Gastroesophageal sphincter (tissue), 4 donors: Measurements from ENCODE around the gene PARL. TPM values are rescaled to one million over a fixed set of nuclear protein-coding genes. Genes with fewer than 3 reads are reported as not detected.

Source experiments
- ATAC-seq: fragments of 150-250 bp; one replicate; pipeline ENCODE4 v1.9.1; 2016; ENCODE audit warnings: mild to moderate bottlenecking, moderate library complexity
- H3K27ac ChIP-seq, 4 donors: fragments of 200-600 bp; sonication (generic) in 3 of 4; 1 replicate in 3 of 4; 2 replicates in 1 of 4; pipeline ENCODE4 v1.5.1; 2016 to 2019
- H3K27me3 ChIP-seq: fragments of 200-600 bp; sonication (generic); one replicate; pipeline ENCODE4 v1.5.1; 2019
- H3K36me3 ChIP-seq, 2 donors: fragments of 200-600 bp; sonication (generic); one replicate each; pipeline ENCODE4 v1.5.1; 2019; ENCODE audit warnings: control low read depth in 1 of 2
- H3K4me1 ChIP-seq, 3 donors: fragments of 200-600 bp; sonication (generic); 1 replicate in 2 of 3; 2 replicates in 1 of 3; pipeline ENCODE4 v1.5.1; 2016 to 2019; ENCODE audit warnings: control low read depth in 2 of 3
- H3K4me3 ChIP-seq, 2 donors: fragments of 200-600 bp; sonication (generic); one replicate each; pipeline ENCODE4 v1.5.1; 2019; ENCODE audit warnings: mild to moderate bottlenecking in 1 of 2, moderate library complexity in 1 of 2
- H3K9me3 ChIP-seq, 3 donors: fragments of 200-600 bp; sonication (generic); one replicate each; pipeline ENCODE4 v1.5.1; 2017 to 2019; ENCODE audit warnings: control low read depth in 2 of 3
- EP300 ChIP-seq: sonication (generic); formaldehyde crosslinking; IDR thresholded peaks from one replicate; pipeline ENCODE4 v1.6.1; 2017; ENCODE audit warnings: antibody characterized with exemption, mild to moderate bottlenecking
- POLR2A ChIP-seq, 2 donors: fragments of 450-650 bp; IDR thresholded peaks; one replicate each; pipeline ENCODE4 v1.6.1; 2017; ENCODE audit warnings: antibody characterized with exemption in 2 of 2, mild to moderate bottlenecking in 2 of 2, moderate library complexity in 1 of 2
- POLR2AphosphoS5 ChIP-seq: sonication (generic); formaldehyde crosslinking; IDR thresholded peaks from one replicate; pipeline ENCODE4 v1.6.1; 2017; ENCODE audit warnings: antibody characterized with exemption
- WGBS, 2 donors: methylation state at CpG; one replicate each; pipeline ENCODE4 v1.1.5; 2018; ENCODE audit warnings: low coverage in 1 of 2; 5-methylcytosine and 5-hydroxymethylcytosine counted together
- total RNA-seq, 4 donors: library from RNA; depleted of rRNA; stranded (reverse); fragments of >200 nt; gene quantifications; one replicate each; pipeline ENCODE4 v1.1.0, GENCODE V29; 2016
- TF ChIP-seq, protein P1 (sequence below), 4 experiments: fragments of 200-600 bp in 2 of 4; fragments of 450-650 bp in 2 of 4; sonication (generic) in 1 of 4; IDR thresholded peaks; one replicate each; pipeline ENCODE4 v1.5.1; 2017 to 2019; ENCODE audit warnings: antibody characterized with exemption in 4 of 4, mild to moderate bottlenecking in 2 of 4, moderate library complexity in 2 of 4

Gene PARL
- total RNA-seq, 4 donors from 2014 or later = 40.6 to 55.7 (median 54.7) TPM

DNA sequence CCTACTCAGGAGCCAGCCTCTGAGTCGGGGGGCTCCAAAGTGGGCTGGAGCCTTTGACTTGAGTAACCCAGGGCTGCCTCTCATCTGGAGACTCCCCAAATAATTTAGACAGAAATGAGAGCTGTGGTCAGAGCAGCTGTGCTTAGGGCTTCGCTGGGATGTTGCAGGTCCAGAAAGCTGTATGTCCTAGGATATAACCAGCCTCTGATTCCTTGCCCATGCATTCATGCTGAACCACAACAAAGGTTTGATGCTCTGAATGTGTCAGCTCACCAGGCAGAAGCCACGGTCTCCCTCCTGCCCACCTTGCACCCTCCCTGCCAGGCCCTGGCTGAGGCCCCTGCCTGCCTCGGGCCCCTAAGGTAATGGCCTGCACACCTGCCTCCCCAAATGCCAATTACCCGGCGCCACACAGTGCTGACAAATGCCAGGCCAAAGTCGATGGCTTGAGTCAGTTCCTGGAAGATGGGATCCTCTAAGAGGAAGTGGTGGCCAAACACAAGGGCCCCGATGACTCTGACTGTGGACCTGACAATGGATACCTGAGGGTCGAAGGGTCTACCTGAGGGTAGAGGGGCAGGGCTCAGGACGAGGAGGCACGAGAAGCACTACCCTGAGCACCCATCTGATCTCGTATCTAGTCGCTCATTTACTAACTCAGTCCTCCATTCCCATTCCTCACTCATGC, 21.7 kb upstream of the PARL start:
- no peak overlapping the region for H3K27ac ChIP-seq
- no peaks in the 10 kb centered on the region for H3K4me1 ChIP-seq
- no peaks in the 10 kb centered on the region for H3K36me3 ChIP-seq
- no CpG with 5 or more reads among the region's 13 CpGs for WGBS, 2 donors
- no peak overlapping the region for H3K4me3 ChIP-seq
- ATAC-seq = no peak
- no peaks in the 10 kb centered on the region for H3K9me3 ChIP-seq
- peaks cover 14% of the 10 kb centered on the region for H3K27me3 ChIP-seq
- TF ChIP-seq POLR2A (IDR thresholded peaks at IDR 0.05) = no peak
- TF ChIP-seq, protein P1, sequence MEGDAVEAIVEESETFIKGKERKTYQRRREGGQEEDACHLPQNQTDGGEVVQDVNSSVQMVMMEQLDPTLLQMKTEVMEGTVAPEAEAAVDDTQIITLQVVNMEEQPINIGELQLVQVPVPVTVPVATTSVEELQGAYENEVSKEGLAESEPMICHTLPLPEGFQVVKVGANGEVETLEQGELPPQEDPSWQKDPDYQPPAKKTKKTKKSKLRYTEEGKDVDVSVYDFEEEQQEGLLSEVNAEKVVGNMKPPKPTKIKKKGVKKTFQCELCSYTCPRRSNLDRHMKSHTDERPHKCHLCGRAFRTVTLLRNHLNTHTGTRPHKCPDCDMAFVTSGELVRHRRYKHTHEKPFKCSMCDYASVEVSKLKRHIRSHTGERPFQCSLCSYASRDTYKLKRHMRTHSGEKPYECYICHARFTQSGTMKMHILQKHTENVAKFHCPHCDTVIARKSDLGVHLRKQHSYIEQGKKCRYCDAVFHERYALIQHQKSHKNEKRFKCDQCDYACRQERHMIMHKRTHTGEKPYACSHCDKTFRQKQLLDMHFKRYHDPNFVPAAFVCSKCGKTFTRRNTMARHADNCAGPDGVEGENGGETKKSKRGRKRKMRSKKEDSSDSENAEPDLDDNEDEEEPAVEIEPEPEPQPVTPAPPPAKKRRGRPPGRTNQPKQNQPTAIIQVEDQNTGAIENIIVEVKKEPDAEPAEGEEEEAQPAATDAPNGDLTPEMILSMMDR (IDR thresholded peaks at IDR 0.05) = no peak
- no peak for TF ChIP-seq EP300
- no peak for TF ChIP-seq POLR2AphosphoS5

GRCh38 chr3:183904833-183905780, 20.4 kb upstream of the PARL start:
- no peak overlapping the region for H3K27ac ChIP-seq
- no peak for ATAC-seq
- WGBS, 2 donors = 79 to 83% methylated on average over 2 to 3 of the region's 14 CpGs
- TF ChIP-seq EP300 (no peak), POLR2AphosphoS5 (no peak), POLR2A (IDR thresholded peaks at IDR 0.05) (no peak)
- TF ChIP-seq, protein P1 (IDR thresholded peaks at IDR 0.05) = no peak
- H3K27me3 ChIP-seq = peaks cover 18% of the 10 kb centered on the region
- no peaks in the 10 kb centered on the region for H3K4me1 ChIP-seq
- no peaks in the 10 kb centered on the region for H3K9me3 ChIP-seq
- H3K4me3 ChIP-seq = no peak overlapping the region
- no peaks in the 10 kb centered on the region for H3K36me3 ChIP-seq

DNA sequence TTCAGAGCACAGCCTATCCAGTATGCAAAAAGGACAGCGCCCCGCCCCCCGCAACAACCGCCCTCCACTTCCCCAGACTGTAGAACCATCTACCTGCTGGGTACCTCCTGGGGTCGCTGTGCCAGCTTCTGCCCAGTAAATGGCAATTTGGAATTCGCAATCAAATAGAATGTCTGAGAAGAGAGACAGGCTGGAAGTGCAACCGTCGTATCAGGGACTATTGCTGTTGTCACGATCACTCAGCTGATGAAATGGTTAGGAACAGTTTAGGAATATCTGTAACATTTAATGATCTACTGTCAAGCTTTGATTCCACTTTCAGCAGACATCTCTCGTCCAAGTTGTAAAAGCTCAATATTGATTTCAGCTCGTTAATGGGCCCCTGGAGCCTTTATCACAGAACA, 13.3 kb upstream of the PARL start:
- no peak for TF ChIP-seq POLR2AphosphoS5
- no peak for TF ChIP-seq POLR2A (IDR thresholded peaks at IDR 0.05)
- TF ChIP-seq, protein P1 (IDR thresholded peaks at IDR 0.05) = no peak
- TF ChIP-seq EP300 = no peak
- ATAC-seq = no peak
- 49 to 66% methylated on average over 6 to 7 of the region's 11 CpGs for WGBS, 2 donors

GRCh38 chr3:183897606-183898005, 12.9 kb upstream of the PARL start:
- TF ChIP-seq, protein P1 (IDR thresholded peaks at IDR 0.05) = no peak
- TF ChIP-seq EP300 = no peak
- no peak for TF ChIP-seq POLR2AphosphoS5
- TF ChIP-seq POLR2A (IDR thresholded peaks at IDR 0.05) = no peak
- Histone ChIP-seq H3K36me3 (no peaks in the 10 kb centered on the region), H3K27ac (no peak overlapping the region), H3K9me3 (no peaks in the 10 kb centered on the region), H3K4me1 (no peaks in the 10 kb centered on the region), H3K27me3 (peaks cover 52% of the 10 kb centered on the region), H3K4me3 (no peak overlapping the region)
- 83 to 93% methylated on average over 4 of the region's 4 CpGs for WGBS, 2 donors
- no peak for ATAC-seq

More for the DNA sequence above, 13.3 kb upstream of the PARL start:
- H3K4me1 ChIP-seq = no peaks in the 10 kb centered on the region
- no peak overlapping the region for H3K27ac ChIP-seq
- no peaks in the 10 kb centered on the region for H3K36me3 ChIP-seq
- no peaks in the 10 kb centered on the region for H3K9me3 ChIP-seq
- H3K4me3 ChIP-seq = no peak overlapping the region
- peaks cover 48% of the 10 kb centered on the region for H3K27me3 ChIP-seq
